ENCODE data around the gene LIMA1. TPM values are rescaled to one million over a fixed set of nuclear protein-coding genes. Genes with fewer than 3 reads are reported as not detected.

The LIMA1 gene
- total RNA-seq, 6 experiments from 2014 or later: 7.3 to 21.9 (median 13.1) TPM

DNA sequence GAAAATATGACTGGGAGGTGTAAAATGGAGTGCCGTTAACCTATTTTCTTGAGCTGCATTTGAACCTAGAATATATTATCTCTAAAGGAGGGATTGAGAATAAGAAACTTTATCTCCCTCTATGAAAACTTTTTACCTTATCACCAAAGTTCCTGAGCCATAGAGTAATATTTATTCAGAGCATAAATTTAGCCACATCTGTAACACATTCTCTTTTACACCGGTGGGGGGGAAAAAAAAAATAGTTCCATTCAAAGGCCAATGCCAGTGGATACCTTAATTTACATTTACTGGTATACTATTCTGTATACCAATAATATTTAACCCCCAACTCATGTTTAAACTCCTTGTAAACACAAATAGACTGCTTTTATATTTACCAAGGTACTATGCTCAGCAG, 137.9 kb downstream of the LIMA1 start:
- 78% methylated on average over 2 of the region's 2 CpGs for WGBS (ENCODE audit: insufficient coverage, low coverage, low lambda C conversion rate, missing lambda C conversion rate)
- no peak overlapping the region for H3K27ac ChIP-seq
- DNase-seq: no peak
- H3K4me3 ChIP-seq: no peak overlapping the region
- TF ChIP-seq, protein P1, sequence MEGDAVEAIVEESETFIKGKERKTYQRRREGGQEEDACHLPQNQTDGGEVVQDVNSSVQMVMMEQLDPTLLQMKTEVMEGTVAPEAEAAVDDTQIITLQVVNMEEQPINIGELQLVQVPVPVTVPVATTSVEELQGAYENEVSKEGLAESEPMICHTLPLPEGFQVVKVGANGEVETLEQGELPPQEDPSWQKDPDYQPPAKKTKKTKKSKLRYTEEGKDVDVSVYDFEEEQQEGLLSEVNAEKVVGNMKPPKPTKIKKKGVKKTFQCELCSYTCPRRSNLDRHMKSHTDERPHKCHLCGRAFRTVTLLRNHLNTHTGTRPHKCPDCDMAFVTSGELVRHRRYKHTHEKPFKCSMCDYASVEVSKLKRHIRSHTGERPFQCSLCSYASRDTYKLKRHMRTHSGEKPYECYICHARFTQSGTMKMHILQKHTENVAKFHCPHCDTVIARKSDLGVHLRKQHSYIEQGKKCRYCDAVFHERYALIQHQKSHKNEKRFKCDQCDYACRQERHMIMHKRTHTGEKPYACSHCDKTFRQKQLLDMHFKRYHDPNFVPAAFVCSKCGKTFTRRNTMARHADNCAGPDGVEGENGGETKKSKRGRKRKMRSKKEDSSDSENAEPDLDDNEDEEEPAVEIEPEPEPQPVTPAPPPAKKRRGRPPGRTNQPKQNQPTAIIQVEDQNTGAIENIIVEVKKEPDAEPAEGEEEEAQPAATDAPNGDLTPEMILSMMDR (IDR thresholded peaks at IDR 0.05): no peak
- no peak for TF ChIP-seq POLR2A (IDR thresholded peaks at IDR 0.05)
- H3K27me3 ChIP-seq: no peaks in the 10 kb centered on the region
- no peaks in the 10 kb centered on the region for H3K9me3 ChIP-seq
- H3K4me1 ChIP-seq: no peaks in the 10 kb centered on the region
- H3K36me3 ChIP-seq: peaks cover 0 to 9% (median 0%) of the 10 kb centered on the region in 4 donors
- intact Hi-C loops (cut with DNase I): no loop called here
- ATAC-seq: no peak

DNA sequence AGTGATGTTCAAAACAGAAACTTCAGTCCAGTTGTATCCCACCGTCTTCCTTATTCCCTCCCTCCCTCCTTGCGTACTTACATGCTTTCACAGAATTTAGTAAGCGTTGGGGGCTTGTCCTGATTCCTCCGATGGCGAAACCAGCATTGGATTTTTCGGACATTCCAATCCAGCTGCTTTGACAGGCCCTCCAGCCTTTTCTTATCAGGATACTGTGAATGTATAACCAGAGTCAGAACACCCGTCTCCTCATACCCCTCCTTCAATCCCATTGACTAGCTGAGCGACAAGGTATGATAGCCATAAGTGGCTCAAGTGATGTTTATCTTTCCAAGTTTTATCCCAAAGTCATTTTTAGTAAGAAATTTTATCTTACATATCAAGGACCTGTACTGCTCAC, 140.3 kb downstream of the LIMA1 start:
- no peak for TF ChIP-seq POLR2A (IDR thresholded peaks at IDR 0.05)
- TF ChIP-seq, protein P1 (IDR thresholded peaks at IDR 0.05): no peak
- no peaks in the 10 kb centered on the region for H3K27me3 ChIP-seq
- intact Hi-C loops (cut with DNase I): no loop called here
- ATAC-seq (no peak), DNase-seq (no peak)
- 86% methylated on average over 8 of the region's 8 CpGs for WGBS (ENCODE audit: insufficient coverage, low coverage, low lambda C conversion rate, missing lambda C conversion rate)
- H3K9me3 ChIP-seq: no peaks in the 10 kb centered on the region
- H3K36me3 ChIP-seq: peaks cover 0 to 9% (median 0%) of the 10 kb centered on the region in 4 donors
- H3K4me1 ChIP-seq: no peaks in the 10 kb centered on the region
- no peak overlapping the region for H3K4me3 ChIP-seq
- no peak overlapping the region for H3K27ac ChIP-seq

DNA sequence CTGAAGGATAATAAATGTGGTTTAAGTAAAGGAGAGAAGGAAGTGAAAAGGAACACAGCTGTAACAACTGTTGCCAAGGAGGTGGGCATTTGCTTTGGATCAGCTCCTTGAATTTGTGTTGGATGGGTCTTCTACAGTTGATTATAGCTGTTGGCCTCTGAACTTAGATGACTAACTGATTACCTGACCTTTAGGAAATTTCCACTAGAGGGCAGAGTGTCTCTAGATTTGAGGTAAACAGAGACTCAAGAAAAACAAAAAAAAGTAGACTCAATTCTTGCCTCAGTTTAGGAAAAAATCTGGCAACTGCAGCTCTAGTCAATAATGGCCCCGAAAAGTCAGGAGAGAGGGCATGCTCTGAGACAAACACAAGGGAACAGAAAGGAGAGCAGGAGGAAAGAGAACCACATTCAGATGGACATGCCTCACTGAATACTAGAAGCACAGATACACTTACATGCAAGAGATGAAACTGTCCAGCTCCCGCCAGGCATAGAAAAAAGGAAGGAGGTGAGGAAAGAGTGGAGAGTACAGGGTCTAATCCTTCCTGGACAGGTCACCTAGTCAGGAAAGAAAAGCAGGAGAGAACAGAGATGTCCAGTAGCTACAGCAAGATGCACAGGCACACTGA, 150.7 kb downstream of the LIMA1 start:
- H3K27me3 ChIP-seq: no peaks in the 10 kb centered on the region

DNA sequence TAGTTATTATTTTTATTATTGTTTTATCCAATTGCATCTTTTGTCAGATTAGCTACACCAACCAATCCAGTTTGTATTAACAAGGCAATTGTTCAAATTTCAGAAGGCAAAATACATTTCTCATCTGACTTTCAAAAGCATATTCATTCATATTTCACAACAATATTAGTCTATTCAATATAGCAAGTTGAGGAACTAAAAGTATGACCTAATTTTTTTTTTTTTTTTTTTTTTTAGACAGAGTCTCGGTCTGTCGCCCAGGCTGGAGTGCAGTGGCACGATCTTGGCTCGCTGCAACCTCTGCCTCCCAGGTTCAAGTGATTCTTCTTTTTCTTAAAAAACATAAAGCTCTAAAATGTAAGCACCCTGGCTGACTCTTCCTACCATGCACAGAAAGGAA, 154.0 kb downstream of the LIMA1 start:
- no peak for ATAC-seq
- Histone ChIP-seq H3K4me3 (no peak overlapping the region), H3K4me1 (no peaks in the 10 kb centered on the region), H3K9me3 (no peaks in the 10 kb centered on the region), H3K36me3 (peaks cover 0 to 25% (median 9%) of the 10 kb centered on the region in 4 donors), H3K27me3 (no peaks in the 10 kb centered on the region), H3K27ac (no peak overlapping the region)
- TF ChIP-seq, protein P1 (IDR thresholded peaks at IDR 0.05): no peak
- no peak for TF ChIP-seq POLR2A (IDR thresholded peaks at IDR 0.05)
- DNase-seq: no peak
- WGBS (ENCODE audit: insufficient coverage, low coverage, low lambda C conversion rate, missing lambda C conversion rate): 60% methylated on average over 1 of the region's 4 CpGs
- intact Hi-C loops (cut with DNase I): no loop called here

More for the DNA sequence above, 150.7 kb downstream of the LIMA1 start:
- WGBS (ENCODE audit: insufficient coverage, low coverage, low lambda C conversion rate, missing lambda C conversion rate): 41% methylated on average over 2 of the region's 2 CpGs
- Histone ChIP-seq H3K9me3 (no peaks in the 10 kb centered on the region), H3K4me1 (no peaks in the 10 kb centered on the region), H3K4me3 (no peak overlapping the region), H3K27ac (no peak overlapping the region), H3K36me3 (peaks cover 0 to 24% (median 11%) of the 10 kb centered on the region in 4 donors)
- DNase-seq (no peak), ATAC-seq (peak in 3 of 4 donors; percentile 42 to 76 (median 51))
- intact Hi-C loops (cut with DNase I): no loop called here
- TF ChIP-seq, protein P1 (IDR thresholded peaks at IDR 0.05): peak; percentile 37 to 65 (median 52)
- no peak for TF ChIP-seq POLR2A (IDR thresholded peaks at IDR 0.05)
